CD4-positive, alpha-beta T cell treated with Interferon gamma for 1 hour (primary cell): ENCODE results near the gene KRT20.
A peak's percentile ranks its signal among the peaks of the same experiment; 100 is the strongest.
"Not testable (repeated sequence)": the region's sequence is repeated elsewhere in the genome, so short reads cannot be mapped to it uniquely, and the experiment has no call there.

ENCODE experiments used
- DNase-seq: peaks from one replicate; pipeline ENCODE4 v3.0.0-alpha.2; 2020

Gene KRT20, protein sequence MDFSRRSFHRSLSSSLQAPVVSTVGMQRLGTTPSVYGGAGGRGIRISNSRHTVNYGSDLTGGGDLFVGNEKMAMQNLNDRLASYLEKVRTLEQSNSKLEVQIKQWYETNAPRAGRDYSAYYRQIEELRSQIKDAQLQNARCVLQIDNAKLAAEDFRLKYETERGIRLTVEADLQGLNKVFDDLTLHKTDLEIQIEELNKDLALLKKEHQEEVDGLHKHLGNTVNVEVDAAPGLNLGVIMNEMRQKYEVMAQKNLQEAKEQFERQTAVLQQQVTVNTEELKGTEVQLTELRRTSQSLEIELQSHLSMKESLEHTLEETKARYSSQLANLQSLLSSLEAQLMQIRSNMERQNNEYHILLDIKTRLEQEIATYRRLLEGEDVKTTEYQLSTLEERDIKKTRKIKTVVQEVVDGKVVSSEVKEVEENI

DNA sequence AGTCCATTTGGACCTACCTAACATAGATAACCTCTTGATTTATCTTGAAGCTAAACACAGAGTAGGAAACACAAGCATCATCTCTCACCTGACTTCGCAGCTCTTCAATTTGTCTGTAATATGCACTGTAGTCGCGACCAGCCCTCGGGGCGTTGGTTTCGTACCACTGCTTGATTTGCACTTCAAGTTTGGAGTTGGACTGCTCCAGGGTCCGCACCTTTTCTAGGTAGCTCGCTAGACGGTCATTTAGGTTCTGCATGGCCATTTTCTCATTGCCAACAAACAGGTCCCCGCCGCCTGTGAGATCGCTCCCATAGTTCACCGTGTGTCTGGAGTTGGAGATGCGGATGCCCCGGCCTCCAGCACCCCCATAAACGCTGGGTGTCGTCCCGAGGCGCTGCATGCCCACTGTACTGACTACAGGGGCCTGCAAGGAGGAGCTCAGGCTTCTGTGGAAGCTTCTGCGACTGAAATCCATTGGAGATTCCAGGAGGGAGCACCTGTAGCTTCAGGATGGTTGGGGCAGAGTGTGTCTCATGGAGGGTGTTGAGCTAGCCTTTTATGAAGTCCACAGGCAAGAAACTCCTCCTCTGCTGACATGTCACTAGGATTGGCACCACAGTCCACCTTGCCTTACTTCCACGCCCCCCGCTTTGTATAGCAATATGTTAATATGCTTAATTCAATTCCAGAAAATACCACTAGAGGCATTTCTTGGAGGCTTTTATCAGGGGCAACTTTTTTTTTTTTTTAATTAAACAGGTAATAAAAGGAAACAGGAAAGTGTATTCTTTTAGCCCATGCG is at the start of gene KRT20:
KRT20 (minus strand) TSS at position 535 of the 805 bp plus-strand sequence; CDS start at position 478, 57 bp downstream.
- DNase-seq, result no peak

DNA sequence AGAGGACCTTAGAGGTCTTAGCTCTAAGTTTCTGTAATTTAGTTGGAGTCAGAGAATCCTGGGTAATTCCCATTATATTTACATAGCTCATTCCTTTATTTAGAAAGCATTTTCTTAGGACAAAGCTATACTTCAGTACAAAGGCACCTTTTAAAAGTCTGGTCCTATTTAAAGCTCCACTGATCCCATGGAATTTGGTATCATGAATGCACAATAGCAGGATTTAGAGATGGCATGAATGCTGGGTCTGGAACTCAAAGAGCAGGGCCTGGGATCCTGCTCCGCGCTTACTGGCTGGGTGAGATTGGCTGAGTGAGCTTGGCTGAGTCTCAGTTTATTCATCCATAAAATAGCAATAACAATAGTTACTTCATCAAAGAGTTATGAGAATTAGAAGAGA is 47.6 kb upstream of the KRT20 start:
- DNase-seq, result no peak

DNA sequence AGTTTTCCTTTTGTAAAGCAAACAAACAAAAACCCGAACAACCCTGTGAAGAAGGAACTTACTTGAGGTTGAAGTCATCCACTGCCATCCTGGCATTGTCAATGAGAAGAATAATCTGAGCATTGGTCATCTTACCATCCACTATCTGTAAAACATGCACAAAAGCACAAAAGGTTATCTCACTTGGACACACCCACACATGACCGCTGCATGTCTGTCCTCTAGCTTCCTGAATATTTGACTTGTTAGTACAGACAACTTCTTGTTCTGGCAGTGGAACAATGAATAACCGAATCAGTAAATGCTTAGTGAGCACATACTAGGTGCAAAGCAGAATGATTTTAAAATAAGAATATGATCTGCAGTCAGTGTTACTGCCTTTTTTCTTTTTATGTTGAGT is 46.3 kb upstream of the KRT20 start:
- no peak for DNase-seq

DNA sequence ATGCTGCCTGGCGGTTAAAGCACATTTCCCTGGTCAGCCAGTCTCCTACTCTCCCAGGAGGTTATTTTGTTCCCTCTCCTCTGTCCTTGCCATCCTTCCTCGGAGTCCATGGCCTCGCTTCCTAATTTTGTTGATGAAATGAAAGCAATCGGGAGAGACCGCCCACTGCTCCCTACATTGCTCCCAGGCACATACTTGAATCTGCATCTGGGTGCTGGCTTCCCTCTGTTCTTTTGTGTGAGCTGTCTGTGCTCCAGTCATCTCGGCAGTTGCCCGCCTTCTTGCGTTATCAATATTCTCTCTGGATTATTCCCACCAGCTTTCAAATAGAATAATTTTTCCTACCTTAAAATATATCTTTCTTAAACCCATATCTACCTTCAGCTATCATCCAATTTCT is 41.3 kb upstream of the KRT20 start:
- DNase-seq, result no peak

DNA sequence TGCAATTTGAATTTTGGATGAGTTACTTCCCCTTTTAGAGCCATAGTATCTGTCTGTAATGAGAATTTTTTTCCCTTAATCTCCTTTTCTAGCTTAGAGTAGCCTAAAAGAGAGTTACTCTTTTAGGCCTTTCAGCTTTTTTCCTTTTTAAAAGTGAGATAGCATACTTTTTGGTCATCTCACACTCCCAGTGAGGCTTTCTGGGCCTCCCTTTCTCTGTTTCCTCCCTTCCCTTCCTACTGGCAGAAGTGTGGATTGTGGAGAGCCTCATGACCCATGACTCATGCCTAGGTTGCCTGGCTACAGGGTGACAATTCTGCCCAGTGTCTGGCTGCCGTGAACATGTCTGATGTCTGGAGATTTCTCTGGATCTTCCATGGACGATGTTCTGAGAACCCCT is 37.2 kb upstream of the KRT20 start:
- DNase-seq, result peak; percentile 47

DNA sequence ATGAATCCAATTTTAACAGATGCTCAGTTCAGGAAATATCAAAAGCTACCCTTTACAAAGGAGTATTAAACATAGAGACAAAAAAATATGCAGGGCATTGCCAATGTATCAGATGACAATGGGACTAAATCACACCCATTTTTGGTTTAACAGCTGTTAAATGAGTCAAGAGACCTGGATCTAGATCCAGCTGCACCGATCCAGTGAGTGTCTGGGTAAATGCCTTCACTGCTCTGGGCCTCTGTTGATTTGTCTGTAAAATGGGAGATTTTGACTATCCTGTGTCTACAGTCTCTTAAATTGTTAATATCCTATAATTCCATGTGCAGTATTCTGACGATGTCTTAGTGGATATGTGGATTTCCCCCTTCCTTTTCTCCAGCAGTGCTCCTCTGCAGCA is 36.0 kb upstream of the KRT20 start:
- no peak for DNase-seq

DNA sequence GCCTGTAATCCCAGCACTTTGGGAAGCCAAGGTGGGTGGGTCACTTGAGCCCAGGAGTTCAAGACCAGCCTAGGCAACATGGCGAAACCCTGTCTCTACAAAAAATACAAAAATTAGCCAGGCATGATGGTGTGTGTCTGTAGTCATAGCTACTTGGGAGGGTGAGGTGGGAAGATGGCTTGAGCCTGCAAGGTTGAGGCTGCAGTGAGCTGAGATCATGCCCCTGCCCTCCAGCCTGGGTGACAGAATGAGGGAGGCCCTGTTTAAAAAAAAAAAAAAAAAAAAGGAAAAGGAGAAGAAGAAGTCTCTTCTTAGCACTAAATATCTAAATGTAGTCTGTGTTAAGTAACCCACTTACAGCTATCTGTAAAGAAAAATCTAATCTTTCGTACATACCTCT is 32.1 kb upstream of the KRT20 start:
- DNase-seq, result not testable (repeated sequence)

DNA sequence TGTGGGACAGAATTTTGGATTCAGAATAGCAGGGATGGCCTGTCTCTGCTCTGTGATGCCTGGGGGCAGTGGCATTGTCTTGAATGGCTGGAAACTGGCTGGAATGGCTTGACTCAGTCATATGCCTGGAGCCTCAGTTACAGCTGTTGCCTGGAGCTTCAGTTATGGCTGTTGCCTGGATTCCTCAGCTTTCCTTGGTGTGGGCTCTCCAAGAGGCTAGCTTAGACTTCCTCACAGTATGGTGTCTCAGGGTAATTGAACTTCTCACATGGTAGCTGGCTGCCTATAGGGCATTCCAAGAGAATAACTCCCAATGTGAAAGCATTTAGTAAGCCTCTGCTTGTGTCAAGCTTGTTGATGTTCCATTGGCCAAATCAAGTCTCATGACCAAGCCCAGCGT is 31.3 kb upstream of the KRT20 start:
- DNase-seq, result no peak

DNA sequence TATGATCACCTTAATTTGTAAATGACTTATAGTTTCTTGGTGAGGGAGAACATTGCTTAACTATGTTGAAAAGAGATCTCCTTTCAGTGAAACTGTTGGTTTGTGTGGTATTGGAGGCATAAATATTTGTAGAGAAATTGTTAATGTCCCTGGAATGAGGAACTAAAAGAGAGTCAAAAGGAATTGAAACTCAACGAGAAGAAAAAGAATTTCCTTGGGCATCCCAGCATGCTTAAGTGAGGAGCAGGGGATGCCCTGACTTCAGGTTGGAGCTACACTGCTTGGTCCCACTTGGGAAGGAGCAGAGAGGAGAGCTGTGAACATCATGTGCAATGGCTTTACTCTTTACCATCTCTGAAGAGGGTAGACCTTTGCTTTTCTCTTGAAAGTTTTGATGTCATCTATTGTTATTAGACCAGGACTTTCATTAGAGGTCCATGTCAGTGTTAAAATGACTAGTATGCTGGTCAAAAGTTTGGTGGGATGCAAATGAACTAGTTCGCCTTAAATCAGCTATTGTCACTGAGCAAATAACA is 30.7 kb upstream of the KRT20 start:
- DNase-seq, result no peak

DNA sequence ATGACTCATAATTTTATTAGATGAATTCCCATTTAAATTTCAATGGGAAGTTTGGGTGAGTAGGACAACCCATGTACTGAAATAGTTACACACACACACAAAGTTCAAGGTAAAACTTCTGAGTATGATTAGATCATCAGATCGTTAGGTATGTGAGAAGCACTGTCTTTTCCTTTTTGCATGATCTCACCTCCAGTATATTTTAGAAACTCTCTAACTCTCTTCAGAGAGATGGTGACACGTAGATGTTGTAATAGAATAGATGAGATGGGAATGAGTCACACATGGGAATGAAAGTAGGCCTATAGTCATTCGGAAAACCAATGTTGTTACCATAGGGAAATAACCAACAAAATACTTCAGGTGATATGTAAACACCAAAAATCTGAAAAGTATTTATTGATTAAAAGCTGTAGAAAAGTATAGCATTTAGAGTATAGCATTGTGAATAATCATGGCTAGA is 30.2 kb upstream of the KRT20 start:
- DNase-seq, result no peak

DNA sequence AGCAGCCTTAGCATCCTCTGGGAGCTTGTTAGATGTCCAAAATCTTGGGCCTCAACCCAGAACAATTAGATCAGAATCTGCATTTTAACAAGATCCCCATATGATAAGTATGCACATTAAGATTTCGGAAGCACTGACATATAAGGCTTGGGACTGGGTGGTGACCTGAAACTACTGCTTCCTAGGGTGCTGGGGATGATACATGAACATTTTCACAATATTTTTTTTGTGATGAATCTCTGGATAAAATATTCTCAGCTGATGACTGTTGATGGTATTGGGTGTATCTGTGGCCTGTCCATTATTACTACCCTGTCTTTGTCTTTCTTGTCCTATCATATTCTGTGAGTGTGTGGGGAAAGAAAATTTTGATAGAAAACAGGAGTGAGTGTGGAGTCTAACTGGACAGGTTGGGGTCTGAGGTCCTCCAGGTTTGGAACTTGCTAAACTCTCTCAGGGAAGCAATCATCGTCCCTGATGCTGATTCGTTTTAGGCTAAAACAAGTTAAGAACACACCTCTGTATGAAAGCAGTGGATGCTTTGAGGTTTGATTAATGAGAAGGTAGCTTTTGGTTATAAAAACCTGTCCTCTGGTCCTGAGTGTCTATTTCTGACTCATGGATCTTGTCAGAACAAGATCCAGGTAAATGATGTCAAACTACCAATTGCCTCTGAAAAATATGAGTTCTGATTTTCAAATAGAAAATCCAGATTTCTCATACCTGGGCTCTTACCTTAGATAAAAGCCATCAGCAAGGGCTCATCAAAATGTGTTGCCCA is 29.2 kb upstream of the KRT20 start:
- DNase-seq, result no peak

DNA sequence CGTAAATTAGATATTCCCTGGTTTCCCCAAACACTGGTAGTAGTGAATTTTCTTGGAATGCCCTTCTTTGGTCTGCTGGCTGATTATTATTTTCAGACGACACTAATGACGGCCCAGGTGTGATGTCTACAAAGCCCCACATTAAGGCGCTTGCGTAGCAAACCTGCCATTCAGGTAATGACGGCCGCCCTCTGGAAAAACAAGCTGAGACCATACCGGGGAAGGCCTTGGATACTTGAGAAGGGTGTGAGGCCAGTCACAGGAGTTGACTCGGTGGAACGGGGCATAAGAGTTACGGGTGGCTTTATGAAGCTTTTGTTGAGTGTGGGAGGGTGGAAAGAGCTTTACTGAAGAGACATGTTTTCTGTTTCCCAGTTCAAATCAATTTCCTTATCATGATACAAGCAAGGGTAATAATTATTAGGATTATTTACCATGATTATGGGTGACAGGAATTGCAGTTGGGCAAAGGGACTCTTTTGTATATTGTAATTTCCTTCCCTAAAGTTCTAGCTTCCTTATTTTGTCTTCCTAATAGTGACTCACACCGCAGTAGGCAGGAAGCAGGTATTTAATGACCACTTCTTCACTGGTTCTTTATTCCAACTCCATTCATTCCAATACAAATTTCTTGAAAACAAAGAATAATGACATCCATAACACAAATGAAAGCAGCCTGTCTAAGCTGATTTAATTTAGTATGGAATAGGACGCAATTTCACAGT is 27.6 kb upstream of the KRT20 start:
- DNase-seq, result no peak

DNA sequence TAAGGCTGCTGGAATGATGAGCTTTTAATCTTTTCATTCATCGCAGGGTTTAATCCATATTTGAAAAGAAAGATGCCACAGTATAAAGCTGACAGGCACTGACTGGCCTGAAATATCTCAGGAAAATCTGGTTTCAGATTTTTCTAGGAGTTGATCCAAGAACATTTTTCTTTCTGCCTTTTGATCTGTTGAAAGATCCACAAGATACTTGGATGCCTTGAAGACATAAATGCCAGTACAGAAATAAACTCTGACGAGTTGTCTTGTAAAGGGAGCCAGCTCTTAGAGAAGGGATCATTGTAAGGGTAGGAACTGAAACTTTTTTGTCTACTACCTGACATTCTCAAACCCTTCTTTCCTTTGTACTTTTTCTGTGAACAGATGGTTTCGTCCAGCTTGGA is 25.4 kb upstream of the KRT20 start:
- no peak for DNase-seq

DNA sequence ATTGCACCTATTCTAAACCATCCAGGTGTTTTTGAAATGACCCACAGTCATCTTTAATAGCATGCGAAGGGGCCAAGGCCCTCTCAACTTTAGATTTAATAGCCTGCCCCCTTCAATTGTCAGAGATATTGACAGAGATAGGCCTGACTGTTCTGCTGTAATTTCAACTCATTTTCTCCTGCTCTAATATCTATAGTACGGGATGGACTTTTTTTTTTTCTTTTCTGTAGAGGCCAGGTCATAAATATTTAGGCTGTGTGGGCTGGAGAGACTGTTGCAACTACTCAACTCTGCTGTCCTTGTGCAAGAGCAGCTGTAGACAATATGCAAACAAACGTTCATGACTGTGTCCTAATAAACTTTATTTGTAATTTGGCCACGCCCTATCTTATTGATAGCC is 24.7 kb upstream of the KRT20 start:
- no peak for DNase-seq

DNA sequence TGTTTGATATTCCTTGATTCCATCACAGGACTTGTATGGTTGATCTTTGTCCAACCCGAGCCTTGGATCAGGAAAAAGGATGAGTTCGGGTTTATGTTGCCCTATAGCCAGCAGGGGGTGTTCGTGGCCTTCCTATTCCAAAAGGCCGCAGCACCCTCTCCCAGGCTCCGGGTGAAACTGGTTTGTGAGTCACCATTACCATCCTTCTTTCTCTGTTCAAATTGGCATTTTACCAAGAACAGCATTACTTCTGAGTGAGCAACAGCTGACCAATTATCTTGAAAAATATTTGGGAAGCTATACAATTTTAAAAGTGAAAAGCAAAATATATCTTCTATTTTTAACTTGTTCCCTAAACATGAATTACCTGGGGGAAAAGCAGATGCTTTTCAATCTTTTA is 24.3 kb upstream of the KRT20 start:
- peak; percentile 66 for DNase-seq

DNA sequence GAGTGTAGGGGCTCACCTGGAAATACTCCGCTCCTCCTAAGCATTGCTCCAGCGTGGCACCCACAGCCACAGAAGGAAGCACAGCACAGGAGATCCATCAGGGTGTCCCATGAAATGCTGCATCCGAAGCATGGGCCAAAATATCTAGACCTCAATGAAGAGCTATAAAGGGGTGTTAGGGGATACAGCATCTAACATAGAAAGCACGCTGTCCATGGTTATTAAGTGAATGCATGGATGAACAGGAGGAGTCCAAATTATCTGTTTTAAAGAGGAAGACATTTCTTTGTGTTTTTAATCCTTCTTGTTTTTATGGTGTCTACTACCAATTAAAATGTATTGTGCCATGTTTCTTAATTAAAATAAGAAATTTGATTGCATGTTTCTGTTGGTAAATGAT is 21.6 kb upstream of the KRT20 start:
- no peak for DNase-seq

DNA sequence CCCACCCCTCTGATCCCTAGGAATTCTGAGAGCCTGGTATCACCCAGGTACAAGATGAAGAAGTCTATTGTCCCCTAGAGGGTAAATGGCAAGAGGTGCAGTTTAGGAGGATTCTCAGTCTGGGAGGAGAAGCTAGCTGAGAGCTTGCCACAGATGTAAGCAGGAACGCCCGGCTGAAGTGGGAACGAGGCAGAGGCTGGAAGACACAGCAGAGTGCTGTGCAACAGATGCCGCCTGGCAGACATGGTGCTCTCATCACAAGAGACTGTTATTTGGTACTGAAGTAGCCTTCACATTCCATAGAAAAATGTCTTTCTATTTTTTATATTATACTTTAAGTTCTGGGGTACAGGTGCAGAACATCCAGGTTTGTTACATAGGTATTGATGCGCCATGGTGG is 20.3 kb upstream of the KRT20 start:
- DNase-seq, result no peak

DNA sequence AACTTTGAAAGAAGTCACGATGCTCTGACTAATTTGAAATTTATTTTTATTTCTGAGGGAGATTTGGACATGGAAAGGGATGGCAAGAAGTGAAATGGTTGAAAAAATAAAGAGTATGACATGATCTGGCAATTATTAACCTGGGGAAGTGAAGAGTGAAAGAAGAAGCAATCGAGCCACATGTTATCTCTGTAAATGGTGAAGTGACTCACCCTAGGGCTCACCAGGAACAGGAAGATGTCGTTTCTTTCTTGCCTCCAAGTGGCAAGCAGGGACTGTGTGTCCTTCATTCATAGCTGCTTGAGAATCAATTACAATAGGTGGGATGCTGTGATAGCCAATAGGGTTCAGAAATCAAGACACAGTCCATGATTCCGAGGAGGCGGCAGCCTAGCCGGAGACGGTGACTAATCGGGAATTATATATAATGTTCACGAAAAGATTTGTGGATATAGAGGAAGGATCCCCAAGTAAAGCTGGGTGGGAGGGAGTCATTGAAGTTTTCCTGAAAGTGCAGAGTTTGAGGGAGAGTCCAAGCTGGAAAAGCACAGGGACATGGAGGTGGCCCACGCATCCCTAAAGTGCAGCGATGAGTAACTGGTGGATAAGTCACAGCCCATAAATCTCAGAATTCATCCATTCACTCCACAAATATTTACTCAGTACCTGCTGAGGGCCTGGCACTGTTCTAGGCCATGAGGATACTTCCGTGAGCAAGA is 18.2 kb upstream of the KRT20 start:
- DNase-seq, result no peak

DNA sequence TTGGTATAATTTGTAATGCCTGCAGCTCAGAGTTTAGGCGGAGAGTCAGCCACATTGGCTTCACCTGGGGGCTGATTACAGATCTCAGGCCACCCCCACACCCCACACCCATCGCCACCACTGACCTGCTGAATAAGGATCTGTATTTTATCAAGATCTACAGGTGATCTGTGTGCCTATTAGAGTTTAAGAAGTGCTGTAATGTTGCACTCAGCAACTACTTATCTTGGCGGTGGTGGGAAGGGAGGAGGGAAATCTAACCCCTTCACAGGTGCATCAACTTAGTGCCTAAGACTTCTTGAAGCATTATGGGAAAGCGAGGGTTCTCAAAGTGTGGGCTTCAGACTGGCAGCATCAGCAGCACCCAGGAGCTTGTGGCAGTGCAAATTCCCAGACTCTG is 17.5 kb upstream of the KRT20 start:
- DNase-seq, result no peak

DNA sequence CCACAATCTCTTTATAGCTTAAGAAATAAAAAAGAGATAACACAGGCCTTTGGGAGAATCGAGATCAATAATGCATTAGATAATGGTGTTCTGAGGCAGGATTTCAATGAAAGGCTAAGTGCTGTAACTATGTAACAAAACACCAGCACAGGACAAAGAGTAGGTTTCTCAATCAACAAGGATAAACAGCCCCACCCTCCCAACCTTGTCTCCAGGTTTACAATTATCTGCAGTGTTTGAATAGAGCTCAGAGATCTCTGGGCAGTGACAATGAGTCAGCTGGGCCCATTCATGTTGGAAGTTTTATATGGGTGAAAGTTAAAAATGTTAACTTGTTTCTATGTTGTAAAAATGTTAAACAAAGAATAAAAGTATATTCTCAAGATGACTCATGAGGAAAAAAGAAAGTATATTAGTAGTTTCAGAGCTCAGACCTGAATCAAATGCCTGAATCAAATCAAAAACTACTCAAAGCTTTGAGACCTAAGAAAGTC is 17.0 kb upstream of the KRT20 start:
- no peak for DNase-seq

DNA sequence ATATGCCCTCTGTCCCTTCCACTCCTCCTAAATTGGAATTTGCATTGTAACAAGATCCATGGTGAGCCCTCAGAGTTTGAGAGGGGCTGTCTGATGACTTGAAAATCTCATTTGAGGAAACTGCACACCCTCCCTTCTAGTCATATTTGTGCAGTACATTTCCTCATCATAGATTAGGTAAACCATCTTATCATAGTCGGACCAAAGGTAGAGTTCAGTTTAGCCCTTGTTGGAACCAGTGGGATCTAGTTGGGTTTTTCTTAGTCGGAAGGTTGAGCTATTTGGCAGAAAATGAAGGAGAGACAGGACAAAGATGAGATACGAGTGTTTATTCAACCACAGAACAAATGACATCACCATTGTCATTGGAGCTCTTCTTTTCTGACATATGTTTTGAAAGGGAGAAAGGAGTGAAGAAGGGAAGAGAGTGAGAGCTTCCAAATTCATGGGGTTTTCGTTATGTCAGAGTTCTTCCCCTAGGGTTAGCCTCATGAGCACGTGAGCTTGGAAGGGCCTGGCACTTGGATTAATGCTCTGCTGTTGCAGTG is 15.8 kb upstream of the KRT20 start:
- no peak for DNase-seq
